PC-3 (cell line): Measurements from ENCODE around the gene BNC1.

Source experiments
- EZH2 ChIP-seq: fragments of 300-600 bp; sonication (generic); IDR thresholded peaks from one replicate; pipeline ENCODE4 v1.6.1; 2017; ENCODE audit warnings: antibody characterized with exemption, mild to moderate bottlenecking, low read length; ENCODE audit not compliant: unreplicated experiment
- TF ChIP-seq, protein P1 (sequence below): fragments of 300-600 bp; sonication (generic); conservative IDR thresholded peaks from 2 replicates; pipeline ENCODE4 v1.5.1; 2017; ENCODE audit warnings: antibody characterized with exemption, low read depth, mild to moderate bottlenecking, low read length

DNA sequence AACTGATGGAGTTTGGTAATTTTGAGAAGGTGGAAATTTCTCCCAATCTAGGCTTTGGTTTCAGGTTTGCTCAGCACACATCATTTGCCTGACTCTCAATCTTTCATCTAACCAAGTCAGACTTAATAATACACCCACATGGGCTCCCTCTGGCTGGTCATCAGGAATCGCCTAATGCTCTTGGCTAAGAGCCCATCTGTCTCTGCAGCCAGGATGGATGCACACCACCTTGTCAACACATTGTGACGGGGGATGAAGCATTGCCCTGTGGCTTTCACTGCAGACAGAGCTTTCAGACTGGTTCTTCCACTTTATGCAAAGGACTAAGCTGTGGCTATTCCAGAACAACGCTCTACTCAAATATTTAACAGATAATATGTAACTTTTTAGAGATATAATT lies 73.8 kb downstream of the BNC1 start:
- TF ChIP-seq, protein P1, sequence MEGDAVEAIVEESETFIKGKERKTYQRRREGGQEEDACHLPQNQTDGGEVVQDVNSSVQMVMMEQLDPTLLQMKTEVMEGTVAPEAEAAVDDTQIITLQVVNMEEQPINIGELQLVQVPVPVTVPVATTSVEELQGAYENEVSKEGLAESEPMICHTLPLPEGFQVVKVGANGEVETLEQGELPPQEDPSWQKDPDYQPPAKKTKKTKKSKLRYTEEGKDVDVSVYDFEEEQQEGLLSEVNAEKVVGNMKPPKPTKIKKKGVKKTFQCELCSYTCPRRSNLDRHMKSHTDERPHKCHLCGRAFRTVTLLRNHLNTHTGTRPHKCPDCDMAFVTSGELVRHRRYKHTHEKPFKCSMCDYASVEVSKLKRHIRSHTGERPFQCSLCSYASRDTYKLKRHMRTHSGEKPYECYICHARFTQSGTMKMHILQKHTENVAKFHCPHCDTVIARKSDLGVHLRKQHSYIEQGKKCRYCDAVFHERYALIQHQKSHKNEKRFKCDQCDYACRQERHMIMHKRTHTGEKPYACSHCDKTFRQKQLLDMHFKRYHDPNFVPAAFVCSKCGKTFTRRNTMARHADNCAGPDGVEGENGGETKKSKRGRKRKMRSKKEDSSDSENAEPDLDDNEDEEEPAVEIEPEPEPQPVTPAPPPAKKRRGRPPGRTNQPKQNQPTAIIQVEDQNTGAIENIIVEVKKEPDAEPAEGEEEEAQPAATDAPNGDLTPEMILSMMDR, result no peak
- no peak for TF ChIP-seq EZH2
